Adrenal gland (tissue), 5 donors: ENCODE results near the gene TLE3.

Experiments
- CTCF ChIP-seq, 6 experiments: fragments of 450-650 bp in 4 of 6; fragments of 200-600 bp in 2 of 6; sonication (generic) in 1 of 6; IDR thresholded peaks; 1 replicate in 5 of 6; 2 replicates in 1 of 6; pipeline versions ENCODE4 v1.5.1 to v1.8.0; 2016 to 2021; ENCODE audit warnings: antibody characterized with exemption in 6 of 6, mild to moderate bottlenecking in 2 of 6, moderate library complexity in 1 of 6
- POLR2A ChIP-seq, 2 donors: fragments of 450-650 bp; IDR thresholded peaks; one replicate each; pipeline ENCODE4 v1.6.1; 2017; ENCODE audit warnings: antibody characterized with exemption in 2 of 2, mild to moderate bottlenecking in 2 of 2, moderate library complexity in 1 of 2
- donor health status: DM: no; HTN: no; CAD: no.

- TF ChIP-seq CTCF (IDR thresholded peaks at IDR 0.05) (no peak), POLR2A (IDR thresholded peaks at IDR 0.05) (no peak)
Measured at GRCh38 chr15:70133296-70133695, 35.6 kb upstream of the TLE3 start.
